Cardiac fibroblast (primary cell): Measurements from ENCODE around the gene MAB21L2.
"Not testable (repeated sequence)": the region's sequence is repeated elsewhere in the genome, so short reads cannot be mapped to it uniquely, and the experiment has no call there.

Experiments used
- DNase-seq, 2 donors: peaks; one replicate each; pipeline versions ENCODE4 v3.0.0 to v3.0.0-alpha.2; 2010; ENCODE audit warnings: low read depth in 2 of 2
- H3K4me3 ChIP-seq, 2 donors: replicated peaks in 1 of 2; 1 replicate in 1 of 2; 2 replicates in 1 of 2; pipeline ENCODE4 v1.5.1; 2011; ENCODE audit warnings: low read depth in 2 of 2, low read length in 2 of 2, mild to moderate bottlenecking in 2 of 2, moderate library complexity in 1 of 2
- CTCF ChIP-seq: IDR thresholded peaks from one replicate; pipeline ENCODE4 v1.5.1; 2011; ENCODE audit warnings: low read depth, mild to moderate bottlenecking, low read length, inconsistent platforms

Gene MAB21L2

DNA sequence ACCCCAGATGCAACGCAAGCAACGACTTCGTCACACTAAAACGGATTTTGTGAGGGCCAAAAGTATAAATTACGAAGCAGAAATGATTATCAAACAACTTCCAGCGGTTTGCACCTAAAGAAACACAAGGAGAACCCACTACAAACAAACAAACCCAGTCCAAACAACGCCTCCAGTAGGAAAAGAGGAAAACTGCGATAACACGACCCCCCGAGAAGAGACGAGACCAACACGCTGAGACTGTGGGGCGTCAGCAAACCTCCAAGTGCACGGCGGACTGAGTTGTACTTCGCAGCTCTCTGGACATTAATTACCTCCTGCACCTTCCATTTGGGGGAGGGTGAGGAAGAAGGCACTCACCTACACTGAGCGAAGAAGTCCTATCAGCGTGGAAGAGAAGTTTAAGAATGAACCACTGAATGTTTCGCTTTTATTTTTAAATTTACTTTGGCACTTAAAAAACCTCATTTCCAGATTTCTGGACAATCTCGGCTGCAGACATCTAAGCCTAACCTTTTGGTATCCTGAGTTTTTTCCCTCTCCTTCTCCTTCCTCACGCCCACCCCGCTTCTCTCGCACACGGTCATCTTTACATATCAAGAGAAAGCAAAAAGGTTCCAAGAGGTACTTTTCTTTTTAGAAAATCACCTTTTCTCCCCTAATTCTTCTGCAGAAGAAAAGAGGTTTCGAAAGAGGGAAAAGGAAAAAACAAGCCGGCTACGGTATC is at the start of gene MAB21L2:
Gene MAB21L2 (plus strand): TSS at position 6 of the 727 bp plus-strand sequence. CDS start 879 bp downstream, outside the sequence.
- peak within 1 kb of the TSS; percentile 54 to 55 for H3K4me3 ChIP-seq
- peak in 1 of 2 donors; percentile 18 for DNase-seq

GRCh38 chr4:150533673-150534072 is 48.3 kb upstream of the MAB21L2 start:
- no peak for DNase-seq
- H3K4me3 ChIP-seq = no peak overlapping the region
- TF ChIP-seq CTCF = no peak

More for the DNA sequence above, at the start of gene MAB21L2:
- no peak for TF ChIP-seq CTCF

- TF ChIP-seq CTCF = no peak
- no peak overlapping the region for H3K4me3 ChIP-seq
- no peak for DNase-seq
These were observed 47.1 kb upstream of the MAB21L2 start for GRCh38 chr4:150534818-150535217.

DNA sequence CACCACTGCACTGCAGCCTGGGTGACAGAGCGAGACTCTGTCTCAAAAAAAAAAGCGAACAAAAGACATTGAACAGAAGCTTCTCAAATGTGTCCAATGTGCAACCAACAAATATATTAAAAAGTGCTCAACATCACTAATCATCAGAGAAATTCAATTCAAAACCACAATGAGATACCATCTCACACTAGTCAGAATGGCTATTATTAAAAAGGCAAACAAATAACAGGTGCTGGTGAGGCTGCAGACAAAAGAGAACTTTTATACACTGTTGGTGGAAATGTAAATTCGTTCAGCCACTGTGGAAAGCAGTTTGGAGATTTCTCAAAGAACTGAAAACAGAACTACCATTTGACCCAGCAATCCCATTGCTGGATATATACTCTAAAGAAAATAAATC is 44.0 kb upstream of the MAB21L2 start:
- not testable (repeated sequence) for DNase-seq, H3K4me3 ChIP-seq

DNA sequence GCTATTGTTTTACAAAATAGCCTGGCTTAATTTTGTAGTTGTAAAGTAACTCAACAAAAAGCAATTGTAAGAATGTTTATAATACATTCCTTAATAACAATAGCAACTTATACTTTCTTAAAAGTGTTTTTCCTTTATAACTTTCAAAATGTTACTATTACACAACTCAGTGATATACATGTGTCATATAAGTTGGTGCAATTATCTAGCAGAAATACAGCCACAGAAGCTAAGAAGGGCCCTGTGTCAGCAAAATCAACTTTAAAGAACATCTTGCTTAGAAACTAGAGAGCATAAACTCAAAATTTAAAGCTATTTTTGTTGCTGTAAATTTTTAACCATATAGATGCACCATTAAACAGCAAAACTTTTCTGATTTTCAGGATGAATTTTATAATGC is 41.4 kb upstream of the MAB21L2 start:
- no peak for DNase-seq
- no peak overlapping the region for H3K4me3 ChIP-seq
- no peak for TF ChIP-seq CTCF

DNA sequence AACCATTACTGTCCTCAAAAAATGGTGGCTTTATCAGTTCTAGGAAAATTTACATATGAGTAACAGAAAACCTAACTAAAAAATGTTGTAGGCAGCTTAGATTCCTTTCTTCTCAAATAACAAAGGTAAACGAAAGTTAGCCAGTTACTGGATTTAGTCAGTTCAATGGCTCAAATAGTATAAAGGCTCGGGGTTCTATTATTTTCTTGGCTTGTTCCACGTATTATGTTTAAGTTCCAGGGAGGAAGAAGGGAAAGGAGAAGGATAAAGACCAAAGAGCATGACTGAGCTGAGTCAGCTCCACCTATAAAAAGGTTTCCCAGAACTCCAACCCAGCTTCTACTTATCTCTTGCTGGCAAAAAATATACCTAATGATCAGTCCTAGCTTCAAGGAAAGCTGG is 41.0 kb upstream of the MAB21L2 start:
- TF ChIP-seq CTCF = no peak
- no peak overlapping the region for H3K4me3 ChIP-seq
- DNase-seq = no peak

GRCh38 chr4:150541681-150542080 is 40.3 kb upstream of the MAB21L2 start:
- no peak for DNase-seq
- no peak for TF ChIP-seq CTCF
- no peak overlapping the region for H3K4me3 ChIP-seq
